DND-41 (cell line): ENCODE measurements around the gene PTPN12.
"Not testable (repeated sequence)": the region's sequence is repeated elsewhere in the genome, so short reads cannot be mapped to it uniquely, and the experiment has no call there.

Experiments used
- ATAC-seq: fragments of 200-7000 bp; cut with Tn5 transposase; 3 replicates; pipeline ENCODE4 v1.9.1; 2021; ENCODE audit warnings: low read depth; ENCODE audit not compliant: insufficient read depth
- DNase-seq: peaks from one replicate; pipeline ENCODE4 v3.0.0-alpha.2; 2020
- H2AFZ ChIP-seq: 2 replicates; pipeline ENCODE4 v1.6.0; 2012; ENCODE audit warnings: low read depth, low read length
- H3K27ac ChIP-seq: 2 replicates; pipeline ENCODE4 v1.5.1; 2012; ENCODE audit warnings: low read length, inconsistent platforms
- H3K27me3 ChIP-seq: fragments of 200-600 bp; sonication (generic); 2 replicates; pipeline ENCODE4 v1.6.0; 2012; ENCODE audit warnings: low read length, mild to moderate bottlenecking, inconsistent platforms; ENCODE audit not compliant: insufficient read depth, poor library complexity
- H3K36me3 ChIP-seq: 2 replicates; pipeline ENCODE4 v1.5.1; 2012; ENCODE audit warnings: low read length, inconsistent platforms; ENCODE audit not compliant: insufficient read depth
- H3K4me1 ChIP-seq: 2 replicates; pipeline ENCODE4 v1.5.1; 2012; ENCODE audit warnings: mild to moderate bottlenecking, low read length; ENCODE audit not compliant: insufficient read depth
- H3K4me2 ChIP-seq: 2 replicates; pipeline ENCODE4 v1.6.0; 2012; ENCODE audit warnings: mild to moderate bottlenecking, moderate library complexity, low read length, inconsistent platforms; ENCODE audit not compliant: insufficient read depth
- H3K4me3 ChIP-seq, 2 experiments: fragments of 200-600 bp in 1 of 2; shearing (Covaris generic) in 1 of 2; 2 replicates each; pipeline ENCODE4 v1.5.1; 2012 to 2016; ENCODE audit warnings: inconsistent platforms in 2 of 2, low read length in 2 of 2, mild to moderate bottlenecking in 2 of 2, low read depth in 1 of 2, moderate library complexity in 1 of 2
- H3K79me2 ChIP-seq: 2 replicates; pipeline ENCODE4 v1.6.0; 2012; ENCODE audit warnings: low read length, inconsistent platforms; ENCODE audit not compliant: insufficient read depth
- H3K9ac ChIP-seq: 2 replicates; pipeline ENCODE4 v1.6.0; 2012; ENCODE audit warnings: low read depth, mild to moderate bottlenecking, inconsistent platforms, low read length, moderate library complexity
- H3K9me3 ChIP-seq: 2 replicates; pipeline ENCODE4 v1.5.1; 2012; ENCODE audit warnings: low read length, moderate library complexity, mild to moderate bottlenecking, inconsistent platforms; ENCODE audit not compliant: insufficient read depth, severe bottlenecking
- H4K20me1 ChIP-seq: 2 replicates; pipeline ENCODE4 v1.6.0; 2012; ENCODE audit warnings: low read length; ENCODE audit not compliant: insufficient read depth
- CTCF ChIP-seq: IDR thresholded peaks from 2 replicates; pipeline ENCODE4 v1.5.1; 2012; ENCODE audit warnings: borderline replicate concordance, low read length, moderate library complexity, mild to moderate bottlenecking; ENCODE audit not compliant: poor library complexity, severe bottlenecking; ENCODE audit errors: extremely low read depth
- EZH2 ChIP-seq: IDR thresholded peaks from 3 replicates; pipeline ENCODE4 v1.6.1; 2012; ENCODE audit warnings: borderline replicate concordance, low read depth, mild to moderate bottlenecking, moderate library complexity, low read length, inconsistent platforms; ENCODE audit not compliant: severe bottlenecking

PTPN12 gene

GRCh38 chr7:77538281-77539212 is 1.5 kb downstream of the PTPN12 start:
- Histone ChIP-seq H3K36me3 (no peaks in the 10 kb centered on the region; the same call in 1 of the 2 replicates), H3K9me3 (no peaks in the 10 kb centered on the region), H3K27me3 (no peaks in the 10 kb centered on the region), H3K9ac (peak overlapping the region; percentile 76), H2AFZ (peak overlapping the region; percentile 82), H3K4me2 (peak overlapping the region; percentile 93), H3K79me2 (peaks cover 9% of the 10 kb centered on the region), H4K20me1 (peaks cover 12% of the 10 kb centered on the region), H3K4me1 (peaks cover 22% of the 10 kb centered on the region), H3K27ac (no peak overlapping the region; the same call in 1 of the 2 replicates), H3K4me3 (peak overlapping the region; percentile 63 to 67; a peak in 3 of 4 replicates)
- no peak for TF ChIP-seq CTCF
- no peak for TF ChIP-seq EZH2
- no peak for DNase-seq
- ATAC-seq, result no peak

- H3K27ac ChIP-seq, result no peak overlapping the region
Measured at GRCh38 chr7:77540402-77540822, 3.3 kb downstream of the PTPN12 start.

GRCh38 chr7:77540993-77541392 is 3.9 kb downstream of the PTPN12 start:
- not testable (repeated sequence) for H3K27ac ChIP-seq

More at GRCh38 chr7:77540402-77540822, 3.3 kb downstream of the PTPN12 start:
- Histone ChIP-seq H3K9ac (no peak overlapping the region), H3K4me1 (peaks cover 27% of the 10 kb centered on the region), H3K4me3 (no peak overlapping the region), H3K36me3 (no peaks in the 10 kb centered on the region; the same call in 1 of the 2 replicates), H2AFZ (no peak overlapping the region), H3K4me2 (no peak overlapping the region), H3K9me3 (no peaks in the 10 kb centered on the region), H4K20me1 (peaks cover 12% of the 10 kb centered on the region), H3K27me3 (no peaks in the 10 kb centered on the region), H3K79me2 (peaks cover 9% of the 10 kb centered on the region)
- no peak for DNase-seq
- no peak for ATAC-seq
- no peak for TF ChIP-seq CTCF
- TF ChIP-seq EZH2, result no peak

GRCh38 chr7:77542409-77542808 is 5.3 kb downstream of the PTPN12 start:
- no peak overlapping the region for H3K27ac ChIP-seq
- H3K4me1 ChIP-seq, result peaks cover 18% of the 10 kb centered on the region
- TF ChIP-seq CTCF (no peak), EZH2 (no peak)
- no peak overlapping the region for H2AFZ ChIP-seq
- H3K9ac ChIP-seq, result no peak overlapping the region
- H3K4me2 ChIP-seq, result no peak overlapping the region
- H3K9me3 ChIP-seq, result no peaks in the 10 kb centered on the region
- H3K4me3 ChIP-seq, result no peak overlapping the region
- DNase-seq (no peak), ATAC-seq (no peak)
- H3K79me2 ChIP-seq, result peaks cover 9% of the 10 kb centered on the region
- H3K36me3 ChIP-seq, result no peaks in the 10 kb centered on the region; the same call in 1 of the 2 replicates
- H4K20me1 ChIP-seq, result peaks cover 12% of the 10 kb centered on the region
- no peaks in the 10 kb centered on the region for H3K27me3 ChIP-seq

More at GRCh38 chr7:77540993-77541392, 3.9 kb downstream of the PTPN12 start:
- Histone ChIP-seq H3K4me1 (peaks cover 22% of the 10 kb centered on the region), H4K20me1 (peaks cover 12% of the 10 kb centered on the region)
- not testable (repeated sequence) for H3K4me3 ChIP-seq, H3K4me2 ChIP-seq, H3K9me3 ChIP-seq, H3K27me3 ChIP-seq, H3K36me3 ChIP-seq, ATAC-seq, H3K9ac ChIP-seq, H3K79me2 ChIP-seq, DNase-seq, H2AFZ ChIP-seq
